ENCODE results near the gene KLHL1.
"Not testable (repeated sequence)": the region's sequence is repeated elsewhere in the genome, so short reads cannot be mapped to it uniquely, and the experiment has no call there.

KLHL1 gene

DNA sequence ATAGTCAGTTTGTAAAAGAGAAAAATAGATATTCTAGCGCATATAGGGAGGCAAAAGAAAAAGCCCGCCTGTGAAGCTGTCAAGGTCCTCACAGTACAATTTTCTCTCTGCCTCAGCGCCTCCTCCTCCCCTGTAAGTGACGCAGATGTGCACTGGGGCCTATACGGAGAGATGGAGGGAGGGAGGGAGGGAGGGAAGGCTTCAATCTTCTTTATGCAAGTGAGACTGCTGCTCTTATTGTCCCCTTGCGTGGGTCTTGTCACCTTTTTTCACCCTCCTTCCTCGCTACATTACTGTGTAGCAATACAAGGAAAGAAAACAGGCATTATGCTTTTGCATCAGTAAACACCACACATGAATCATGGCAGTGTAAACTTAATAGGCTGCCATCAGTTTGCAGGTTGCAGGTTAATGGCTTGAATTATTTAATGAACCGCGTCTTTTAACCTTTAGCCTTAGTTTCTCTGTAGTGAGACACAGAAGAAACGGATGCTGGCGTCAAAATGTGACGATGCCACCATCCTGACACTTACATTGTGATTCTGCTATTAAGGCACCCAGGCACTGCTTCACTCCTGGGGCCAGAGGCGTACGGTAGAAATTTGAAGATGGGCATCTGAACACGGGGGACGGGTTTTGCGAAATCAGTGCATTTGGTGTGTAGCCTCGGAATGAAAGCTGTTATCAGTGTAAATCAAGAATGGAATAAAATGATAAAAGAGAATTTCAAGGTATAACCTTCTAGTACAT lies at the start of gene KLHL1:
Gene KLHL1 (minus strand): TSS at position 97 of the 750 bp plus-strand sequence. CDS start 753 bp downstream, outside the sequence.
- Mint-ChIP-seq H3K4me1 (peaks cover 13% of the 10 kb centered on the region), H3K27ac (peak within 1 kb of the TSS; percentile 74), H3K27me3 (ENCODE audit: low read depth, poor library complexity) (peaks cover 56% of the 10 kb centered on the region), H3K9me3 (no peaks in the 10 kb centered on the region), H3K36me3 (ENCODE audit: low read depth) (no peaks in the 10 kb centered on the region), H3K4me3 (peak within 1 kb of the TSS; percentile 84)
- DNase-seq, result peak; percentile 30
- no peak for TF ChIP-seq CTCF (IDR thresholded peaks at IDR 0.05)

DNA sequence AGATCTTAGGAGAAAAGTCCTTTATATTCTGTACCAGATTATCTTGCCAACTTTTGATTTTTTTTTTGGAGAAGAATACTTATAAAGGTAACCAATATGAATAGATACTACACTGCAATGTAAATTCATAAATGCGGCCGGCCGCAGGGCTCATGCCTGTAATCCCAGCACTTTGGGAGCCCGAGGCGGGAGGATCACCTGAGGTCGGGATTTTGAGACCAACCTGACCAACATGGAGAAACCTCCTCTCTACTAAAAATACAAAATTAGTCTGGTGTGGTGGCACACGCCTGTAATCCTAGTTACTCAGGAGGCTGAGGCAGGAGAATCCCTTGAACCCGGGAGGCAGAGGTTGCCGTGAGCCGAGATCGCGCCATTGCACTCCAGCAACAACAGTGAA lies 34.4 kb upstream of the KLHL1 start:
- not testable (repeated sequence) for H3K4me1 Mint-ChIP-seq

GRCh38 chr13:70128098-70128497 lies 19.8 kb upstream of the KLHL1 start:
- no peaks in the 10 kb centered on the region for H3K36me3 Mint-ChIP-seq (ENCODE audit: low read depth)
- H3K4me1 Mint-ChIP-seq, result peaks cover 23% of the 10 kb centered on the region
- no peak for TF ChIP-seq CTCF (IDR thresholded peaks at IDR 0.05)
- no peak overlapping the region for H3K27ac Mint-ChIP-seq
- no peaks in the 10 kb centered on the region for H3K9me3 Mint-ChIP-seq
- H3K4me3 Mint-ChIP-seq, result no peak overlapping the region
- no peaks in the 10 kb centered on the region for H3K27me3 Mint-ChIP-seq (ENCODE audit: low read depth, poor library complexity)
- DNase-seq, result no peak

More for the DNA sequence above, 34.4 kb upstream of the KLHL1 start:
- H3K27me3 Mint-ChIP-seq (ENCODE audit: low read depth, poor library complexity); H3K36me3 Mint-ChIP-seq (ENCODE audit: low read depth); DNase-seq; H3K4me3 Mint-ChIP-seq; H3K9me3 Mint-ChIP-seq; H3K27ac Mint-ChIP-seq: not testable (repeated sequence)

DNA sequence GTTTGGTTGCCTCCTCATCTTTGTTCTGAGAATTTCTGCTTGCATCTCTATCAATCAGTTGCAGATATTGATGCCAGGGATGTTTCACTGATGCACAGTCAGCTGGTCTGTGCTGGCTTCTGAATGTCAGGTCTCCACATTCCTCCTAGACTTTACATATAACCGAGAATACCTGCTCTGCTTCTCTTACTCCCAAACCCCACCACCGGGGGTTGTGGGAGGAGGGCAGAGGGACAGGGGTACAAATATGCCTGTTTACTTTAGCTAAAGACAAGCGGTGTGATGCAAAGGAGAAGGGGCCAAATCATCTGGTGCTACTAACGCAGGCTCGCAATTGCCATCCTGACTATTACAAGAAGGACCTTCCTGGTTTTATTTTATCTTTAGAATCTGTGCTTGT lies 17.4 kb upstream of the KLHL1 start:
- no peak overlapping the region for H3K27ac Mint-ChIP-seq
- H3K9me3 Mint-ChIP-seq, result no peaks in the 10 kb centered on the region
- no peak for DNase-seq
- no peak for TF ChIP-seq CTCF (IDR thresholded peaks at IDR 0.05)
- peaks cover 23% of the 10 kb centered on the region for H3K4me1 Mint-ChIP-seq
- no peaks in the 10 kb centered on the region for H3K36me3 Mint-ChIP-seq (ENCODE audit: low read depth)
- no peak overlapping the region for H3K4me3 Mint-ChIP-seq
- peaks cover 6% of the 10 kb centered on the region for H3K27me3 Mint-ChIP-seq (ENCODE audit: low read depth, poor library complexity)

DNA sequence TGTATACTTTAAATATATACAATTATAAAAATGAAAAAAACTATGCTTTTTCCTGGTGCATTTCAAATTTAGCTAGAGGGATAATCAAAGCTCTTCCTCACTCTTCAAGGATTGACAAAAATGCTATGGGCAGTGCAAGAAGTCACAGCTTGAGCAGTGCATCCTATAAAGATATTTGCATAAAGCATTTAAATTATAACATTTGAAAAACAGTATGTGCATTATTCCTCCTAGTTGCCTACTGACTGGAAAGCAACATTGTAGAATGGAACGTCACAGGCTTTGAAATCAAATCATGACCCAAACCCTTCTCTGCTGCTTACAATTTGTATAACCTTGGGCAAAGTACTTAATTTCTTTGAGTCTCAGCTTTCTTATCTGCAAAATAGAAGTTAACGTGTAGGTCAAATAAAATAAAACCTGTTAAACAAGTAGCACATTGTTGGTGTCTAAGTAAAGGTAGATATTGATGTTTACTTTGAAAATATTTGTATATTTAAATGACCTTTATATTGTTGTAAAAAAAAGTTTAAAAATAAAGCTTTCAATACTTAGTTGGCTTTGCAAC lies 9.2 kb upstream of the KLHL1 start:
- DNase-seq, result no peak
- Mint-ChIP-seq H3K27me3 (ENCODE audit: low read depth, poor library complexity) (peaks cover 9% of the 10 kb centered on the region), H3K4me3 (no peak overlapping the region), H3K4me1 (no peaks in the 10 kb centered on the region), H3K36me3 (ENCODE audit: low read depth) (no peaks in the 10 kb centered on the region), H3K27ac (no peak overlapping the region), H3K9me3 (no peaks in the 10 kb centered on the region)
- no peak for TF ChIP-seq CTCF (IDR thresholded peaks at IDR 0.05)

DNA sequence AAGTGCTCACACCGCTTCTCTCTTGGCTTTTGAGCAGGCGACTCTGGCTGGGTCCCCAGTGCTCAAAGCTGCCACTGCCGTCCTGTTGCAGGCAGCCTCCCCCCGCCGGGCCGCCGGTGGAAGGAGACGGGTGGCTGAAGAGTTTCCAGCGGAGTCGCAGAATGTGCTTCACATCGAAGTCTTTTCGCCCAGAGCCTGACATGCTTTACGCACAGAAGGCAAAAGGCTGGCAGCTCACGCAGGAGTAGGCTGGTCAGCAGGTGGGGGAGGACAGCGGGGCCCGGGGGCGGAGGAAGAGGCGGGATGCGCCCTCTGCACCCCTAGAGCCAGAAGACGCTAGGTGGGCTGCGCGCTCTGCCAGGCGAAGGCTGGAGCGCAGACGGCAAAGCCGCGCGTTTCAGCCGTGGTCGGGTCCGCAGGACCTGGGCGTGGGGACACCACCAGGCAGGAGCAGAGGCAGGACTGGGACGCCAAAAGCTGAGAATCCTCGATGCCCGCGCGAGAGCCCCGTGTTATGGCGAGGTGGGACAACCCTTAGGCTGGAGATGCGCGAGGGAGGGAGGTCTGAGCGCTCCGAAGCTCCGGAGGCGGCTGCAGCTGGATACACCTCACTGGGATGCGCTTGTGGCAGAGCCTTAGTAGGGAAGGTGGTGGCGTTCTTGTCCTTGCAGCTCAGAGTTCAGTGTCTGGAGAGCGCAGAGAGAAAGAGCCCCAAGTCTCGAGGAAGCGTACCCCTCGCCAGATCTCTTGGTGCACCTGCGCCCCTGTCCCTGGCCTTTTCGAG lies 562 bp downstream of the KLHL1 start, which contains the start of gene ATXN8OS:
Gene ATXN8OS (plus strand): TSS at position 329 of the 784 bp plus-strand sequence.
- Mint-ChIP-seq H3K4me3 (peak within 1 kb of the TSS; percentile 84), H3K4me1 (peaks cover 13% of the 10 kb centered on the region), H3K27ac (no peak within 1 kb of the TSS), H3K9me3 (no peaks in the 10 kb centered on the region), H3K36me3 (ENCODE audit: low read depth) (no peaks in the 10 kb centered on the region), H3K27me3 (ENCODE audit: low read depth, poor library complexity) (peaks cover 59% of the 10 kb centered on the region)
- no peak for TF ChIP-seq CTCF (IDR thresholded peaks at IDR 0.05)
- peak; percentile 59 for DNase-seq

All from nephron progenitor cell (in vitro differentiated cells).